Brain microvascular endothelial cell (primary cell): ENCODE measurements around the gene MYO15A.

Experiments used
- DNase-seq: peaks from one replicate; pipeline ENCODE4 v3.0.0-alpha.2; 2020
- H3K27ac ChIP-seq: fragments of 250-450 bp; sonication (Bioruptor Pico); 2 replicates; pipeline ENCODE4 v1.5.1; 2020; ENCODE audit warnings: mild to moderate bottlenecking, moderate library complexity
- H3K27me3 ChIP-seq: fragments of 250-450 bp; sonication (Bioruptor Pico); replicated peaks from 2 replicates; pipeline ENCODE4 v1.5.1; 2020; ENCODE audit warnings: mild to moderate bottlenecking
- H3K36me3 ChIP-seq: fragments of 250-450 bp; sonication (Bioruptor Pico); replicated peaks from 2 replicates; pipeline ENCODE4 v1.5.1; 2020; ENCODE audit warnings: mild to moderate bottlenecking
- H3K4me3 ChIP-seq: 2 replicates; pipeline ENCODE4 v1.5.1; 2011; ENCODE audit warnings: low read depth, mild to moderate bottlenecking, control low read depth, low read length, moderate library complexity
- CTCF ChIP-seq: IDR thresholded peaks from 2 replicates; pipeline ENCODE4 v1.5.1; 2011; ENCODE audit warnings: low read depth, mild to moderate bottlenecking, moderate library complexity, low read length, control low read depth, inconsistent platforms; ENCODE audit errors: missing control alignments
- in situ Hi-C: cut with HindIII; loops from 2 replicates; pipeline ENCODE4 v1.10.0; 2017; ENCODE audit warnings: low sequenced_read_pairs, low pct_ligation_motif_present

The MYO15A gene

GRCh38 chr17:18069101-18069500 is 39.5 kb upstream of the MYO15A start:
- DNase-seq: no peak

GRCh38 chr17:18070861-18071340 is 37.7 kb upstream of the MYO15A start:
- TF ChIP-seq CTCF: no peak
- Histone ChIP-seq H3K36me3 (no peaks in the 10 kb centered on the region), H3K4me3 (peak overlapping the region; percentile 35), H3K27me3 (peaks cover 1% of the 10 kb centered on the region), H3K27ac (no peak overlapping the region)
- peak; percentile 39 for DNase-seq
- in situ Hi-C loops: no loop called here

More at GRCh38 chr17:18069101-18069500, 39.5 kb upstream of the MYO15A start:
- Histone ChIP-seq H3K36me3 (peaks cover 10% of the 10 kb centered on the region), H3K4me3 (no peak overlapping the region), H3K27me3 (no peaks in the 10 kb centered on the region), H3K27ac (no peak overlapping the region)
- no peak for TF ChIP-seq CTCF
- in situ Hi-C loops: no loop called here

GRCh38 chr17:18071751-18072150 is 36.8 kb upstream of the MYO15A start:
- Histone ChIP-seq H3K27me3 (peaks cover 1% of the 10 kb centered on the region), H3K27ac (no peak overlapping the region), H3K36me3 (no peaks in the 10 kb centered on the region), H3K4me3 (no peak overlapping the region)
- no peak for TF ChIP-seq CTCF
- in situ Hi-C loops: no loop called here
- no peak for DNase-seq

GRCh38 chr17:18074566-18075272 is 33.8 kb upstream of the MYO15A start:
- TF ChIP-seq CTCF: no peak
- in situ Hi-C loops: no loop called here
- peaks cover 1% of the 10 kb centered on the region for H3K27me3 ChIP-seq
- H3K27ac ChIP-seq: no peak overlapping the region
- H3K36me3 ChIP-seq: no peaks in the 10 kb centered on the region
- no peak for DNase-seq
- H3K4me3 ChIP-seq: no peak overlapping the region

- H3K4me3 ChIP-seq: no peak overlapping the region
- in situ Hi-C loops: no loop called here
Observed at GRCh38 chr17:18076936-18077335, 31.6 kb upstream of the MYO15A start.

More at GRCh38 chr17:18076936-18077335, 31.6 kb upstream of the MYO15A start:
- no peak for DNase-seq
- Histone ChIP-seq H3K27ac (no peak overlapping the region), H3K27me3 (peaks cover 1% of the 10 kb centered on the region), H3K36me3 (no peaks in the 10 kb centered on the region)
- no peak for TF ChIP-seq CTCF
